Panc1 (cell line): ENCODE measurements around the gene RFX5. TPM values are rescaled to one million over a fixed set of nuclear protein-coding genes. Genes with fewer than 3 reads are reported as not detected.

Experiments used
- ATAC-seq: fragments of 200-7000 bp; cut with Tn5 transposase; 2 replicates; pipeline ENCODE4 v1.9.1; 2020; ENCODE audit warnings: mild to moderate bottlenecking, moderate library complexity
- BruUV-seq: library from RNA; stranded (reverse); fragments of 400-500 nt; replicated peaks from 2 replicates; lab custom pipeline; 2021; lab: Mats Ljungman, UMichigan
- CTCF ChIA-PET: fragments of 300-600 bp; sonication (Branson Sonifier 250); formaldehyde crosslinking; loops from one replicate; lab custom pipeline; 2022; ENCODE audit warnings: antibody characterized with exemption; lab: Charles Lee
- POLR2A ChIA-PET: fragments of 300-600 bp; sonication (Branson Sonifier 250); formaldehyde crosslinking; loops from one replicate; lab custom pipeline; 2022; ENCODE audit warnings: antibody characterized with exemption; lab: Charles Lee
- DNase-seq: peaks from one replicate; pipeline ENCODE4 v3.0.0-alpha.2; 2010; ENCODE audit warnings: low read depth, low spot score
- H3K27ac ChIP-seq: 2 replicates; pipeline ENCODE4 v1.5.1; 2011; ENCODE audit warnings: mild to moderate bottlenecking, low read length, inconsistent platforms
- H3K27me3 ChIP-seq: fragments of 200-500 bp; sonication (Bioruptor generic); 2 replicates; pipeline ENCODE4 v1.6.0; 2014; ENCODE audit warnings: low read length, inconsistent platforms; ENCODE audit not compliant: control insufficient read depth, insufficient read depth
- H3K36me3 ChIP-seq: fragments of 200-500 bp; sonication (Bioruptor generic); 2 replicates; pipeline ENCODE4 v1.5.1; 2014; ENCODE audit warnings: inconsistent platforms, mild to moderate bottlenecking, low read length, moderate library complexity; ENCODE audit not compliant: control insufficient read depth, insufficient read depth
- H3K4me1 ChIP-seq: 2 replicates; pipeline ENCODE4 v1.5.1; 2011; ENCODE audit warnings: inconsistent platforms, mild to moderate bottlenecking, low read length, moderate library complexity; ENCODE audit not compliant: control insufficient read depth, insufficient read depth
- H3K4me3 ChIP-seq, 2 experiments: 2 replicates each; pipeline ENCODE4 v1.5.1; 2011 to 2012; ENCODE audit warnings: low read depth in 2 of 2, low read length in 2 of 2, mild to moderate bottlenecking in 2 of 2, inconsistent platforms in 1 of 2, moderate library complexity in 1 of 2
- H3K9me3 ChIP-seq: fragments of 200-500 bp; sonication (Bioruptor generic); 2 replicates; pipeline ENCODE4 v1.5.1; 2014; ENCODE audit warnings: low read depth, mild to moderate bottlenecking, inconsistent platforms, low read length, moderate library complexity; ENCODE audit not compliant: control insufficient read depth, insufficient read depth
- CTCF ChIP-seq: fragments of 450-650 bp; IDR thresholded peaks from 2 replicates; pipeline ENCODE4 v1.5.1; 2017; ENCODE audit warnings: mild to moderate bottlenecking
- POLR2AphosphoS5 ChIP-seq: IDR thresholded peaks from 2 replicates; pipeline ENCODE4 v1.6.1; 2012; ENCODE audit warnings: mild to moderate bottlenecking, low read depth, low read length, moderate library complexity
- REST ChIP-seq, 2 experiments: IDR thresholded peaks; 2 replicates each; pipeline ENCODE4 v1.6.1; 2011 to 2012; ENCODE audit warnings: low read depth in 2 of 2, control low read depth in 1 of 2, low read length in 1 of 2, mild to moderate bottlenecking in 1 of 2, moderate library complexity in 1 of 2; ENCODE audit not compliant: insufficient read depth in 1 of 2
- SIN3A ChIP-seq: IDR thresholded peaks from 2 replicates; pipeline ENCODE4 v1.6.1; 2012; ENCODE audit warnings: low read depth, mild to moderate bottlenecking, low read length, moderate library complexity, borderline replicate concordance; ENCODE audit not compliant: insufficient read depth
- TCF7L2 ChIP-seq: IDR thresholded peaks from 2 replicates; pipeline ENCODE4 v1.6.1; 2011; ENCODE audit warnings: mild to moderate bottlenecking, low read depth, low read length, inconsistent platforms
- in situ Hi-C: cut with HindIII; loops from 2 replicates; pipeline ENCODE4 v1.10.0; 2016; ENCODE audit warnings: low sequenced_read_pairs, low pct_unique_long_range_greater_than_20kb
- intact Hi-C: fragments of 100-400 bp; cut with micrococcal nuclease; formaldehyde crosslinking; loops from one replicate; pipeline ENCODE4 v1.10.0; 2022; ENCODE audit not compliant: unreplicated experiment
- total RNA-seq: library from RNA; stranded (reverse); gene quantifications from one replicate; pipeline ENCODE4 v1.2.1, GENCODE V29; 2021; ENCODE audit not compliant: unreplicated experiment

RFX5 gene
- total RNA-seq, 1 experiment from 2014 or later = 75.5 TPM

GRCh38 chr1:151327903-151328674 lies 19.0 kb downstream of the RFX5 start:
- Histone ChIP-seq H3K4me1 (peaks cover 15% of the 10 kb centered on the region), H3K9me3 (no peaks in the 10 kb centered on the region), H3K27ac (peak overlapping the region; percentile 97), H3K27me3 (no peaks in the 10 kb centered on the region), H3K4me3 (peak overlapping the region; percentile 79 to 82), H3K36me3 (peaks cover 5% of the 10 kb centered on the region; the same call in 1 of the 2 replicates)
- no peak for DNase-seq
- TF ChIP-seq POLR2AphosphoS5 = no peak
- no peak for TF ChIP-seq TCF7L2
- no peak for TF ChIP-seq CTCF
- TF ChIP-seq SIN3A = 0 out of 2 replicates have a peak, but pooled peaks have one; percentile 48
- TF ChIP-seq REST (IDR thresholded peaks at IDR 0.05; ENCODE audit: insufficient read depth in 1 of 2, low read depth in 2 of 2, low read length in 1 of 2) = no peak
- ChIA-PET POLR2A (interaction anchor here (0.6 kb wide), 2 partner anchors 11 to 435 kb away, joined by 3 to 7 read pairs; no protein-coding TSS in a partner anchor), CTCF (interaction anchor here (0.6 to 2.2 kb wide), 5 partner anchors 13 to 107 kb away, joined by 3 to 8 read pairs (median 3); partner anchors contain the start of gene PSMB4)
- in situ Hi-C loops = no loop called here
- no TSS peak for BruUV-seq
- intact Hi-C loops = no loop called here
- ATAC-seq = peak; percentile 68

DNA sequence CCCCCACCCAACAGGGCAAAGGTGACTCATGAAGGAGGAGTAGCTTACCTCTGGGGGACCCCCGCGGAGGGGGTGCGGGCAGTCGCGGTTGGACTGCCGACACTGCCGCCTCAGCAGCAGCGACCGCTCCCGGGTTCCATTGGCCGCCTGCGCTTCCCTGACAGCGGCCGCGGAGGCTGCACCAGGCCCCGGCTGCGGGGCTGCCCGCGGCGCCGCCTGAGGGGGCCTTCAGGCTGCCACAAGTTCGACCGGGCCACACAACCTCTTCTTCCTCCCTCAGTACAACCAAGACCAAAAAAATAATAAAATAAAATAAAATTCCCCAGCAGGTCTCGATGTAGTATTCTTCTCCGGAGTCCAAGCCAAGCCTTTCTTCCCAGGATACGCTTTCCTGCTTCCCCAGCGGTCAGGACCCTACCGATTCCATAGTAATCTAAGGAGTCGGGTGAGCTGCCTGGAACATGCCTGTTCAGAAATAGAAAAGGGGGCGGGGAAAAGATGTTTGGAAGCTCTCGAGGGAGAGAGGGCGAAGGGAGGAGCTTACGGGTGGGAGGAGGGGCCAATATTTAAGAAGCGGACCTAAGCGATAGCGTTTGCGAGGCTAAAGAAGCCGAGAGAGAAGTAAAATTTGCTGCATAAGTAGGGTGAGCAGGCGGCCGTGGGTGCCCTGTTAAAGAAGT lies 19.7 kb downstream of the RFX5 start, which contains the start of gene PI4KB:
Gene PI4KB (minus strand): TSS at position 194 of the 680 bp plus-strand sequence. CDS start 10,935 bp downstream, outside the sequence.
- POLR2A ChIA-PET = interaction anchor here (0.5 to 0.7 kb wide), 5 partner anchors 11 to 243 kb away, joined by 3 to 8 read pairs (median 3); no protein-coding TSS in a partner anchor
- no peaks in the 10 kb centered on the region for H3K27me3 ChIP-seq
- TF ChIP-seq REST (IDR thresholded peaks at IDR 0.05; ENCODE audit: insufficient read depth in 1 of 2, low read depth in 2 of 2, low read length in 1 of 2) (no peak), CTCF (no peak), POLR2AphosphoS5 (peak; percentile 47; the same call in 1 of the 2 replicates), SIN3A (0 out of 2 replicates have a peak, but pooled peaks have one; percentile 68)
- H3K4me1 ChIP-seq = peaks cover 15% of the 10 kb centered on the region
- in situ Hi-C loops (no loop called here), intact Hi-C loops (no loop called here)
- H3K36me3 ChIP-seq = peaks cover 5% of the 10 kb centered on the region; the same call in 1 of the 2 replicates
- H3K27ac ChIP-seq = peak within 1 kb of the TSS; percentile 97
- DNase-seq (peak; percentile 96), ATAC-seq (peak; percentile 97)
- BruUV-seq = no TSS peak
- no peaks in the 10 kb centered on the region for H3K9me3 ChIP-seq
- CTCF ChIA-PET = interaction anchor here (0.6 to 2.2 kb wide), 6 partner anchors 13 to 432 kb away, joined by 3 to 10 read pairs (median 4); partner anchors contain the start of gene PSMB4
- H3K4me3 ChIP-seq = peak within 1 kb of the TSS; percentile 79 to 82
